ENCODE results near the gene CLRN3. TPM values are rescaled to one million over a fixed set of nuclear protein-coding genes. Genes with fewer than 3 reads are reported as not detected.

CLRN3 gene
- total and polyA plus RNA-seq, 2 of the 8 experiments (the other 6 are each of a cell fraction or from before 2014, with no cell fraction given) = not detected

DNA sequence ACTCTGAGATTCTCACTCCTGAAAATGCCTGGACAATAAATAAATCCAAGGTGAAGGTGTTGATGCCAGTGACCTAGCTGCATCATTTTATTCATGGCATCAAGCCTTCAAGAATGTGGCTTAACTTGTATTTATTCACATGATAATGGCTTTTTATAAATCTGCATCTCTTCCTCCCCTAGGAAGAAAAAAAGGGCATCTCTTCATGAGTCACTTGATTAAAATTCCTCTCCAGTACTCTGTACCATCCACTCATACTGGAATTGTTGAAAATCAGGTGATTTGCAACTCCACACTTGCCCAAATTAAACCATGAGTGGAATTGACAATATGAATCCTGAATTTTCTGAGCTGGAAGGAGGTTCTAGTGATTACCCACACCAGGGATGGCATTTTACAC is 44.3 kb upstream of the CLRN3 start:
- no peak for FAIRE-seq
- Histone ChIP-seq H3K23me2 (ENCODE audit: low read depth, low read length) (no peaks in the 10 kb centered on the region), H3K79me2 (ENCODE audit: control insufficient read depth in 1 of 2, insufficient read depth in 2 of 2, low read length in 2 of 2) (no peaks in the 10 kb centered on the region), H3K18ac (ENCODE audit: extremely low read depth, low read length) (no peak overlapping the region), H2BK5ac (ENCODE audit: low read depth, low read length) (0 out of 2 replicates have a peak overlapping the region, but pooled peaks have one; percentile 1), H3K4ac (replicated peaks; ENCODE audit: insufficient read length, low read depth, low read length) (no peak overlapping the region), H3K14ac (ENCODE audit: insufficient read length) (no peak overlapping the region), H4K91ac (replicated peaks; ENCODE audit: insufficient read length, low read length) (no peak overlapping the region), H3K4me3 (ENCODE audit: extremely low read depth in 1 of 4, insufficient read depth in 2 of 4, low read depth in 3 of 4, low read length in 4 of 4) (no peak overlapping the region), H2BK120ac (replicated peaks; ENCODE audit: low read depth, low read length) (no peak overlapping the region), H4K5ac (ENCODE audit: insufficient read length, low read depth, low read length) (no peak overlapping the region), H2BK15ac (ENCODE audit: low read length) (no peak overlapping the region), H3K4me1 (replicated peaks in 1 of 4; ENCODE audit: control insufficient read depth in 3 of 4, insufficient read depth in 4 of 4, low read length in 3 of 4) (peaks cover 0 to 3% (median 0%) of the 10 kb centered on the region in 4 experiments; a peak in 1 of 7 replicates), H3K9ac (replicated peaks in 1 of 4; ENCODE audit: extremely low read depth in 1 of 4, low read depth in 3 of 4, low read length in 3 of 4) (no peak overlapping the region), H3K36me3 (ENCODE audit: control insufficient read depth in 2 of 4, insufficient read depth in 4 of 4, low read length in 3 of 4) (no peaks in the 10 kb centered on the region), H2AK5ac (ENCODE audit: low read depth, low read length) (no peak overlapping the region), H3K27me3 (replicated peaks in 1 of 4; ENCODE audit: control insufficient read depth in 3 of 4, extremely low read depth in 1 of 4, insufficient read depth in 3 of 4, low read length in 3 of 4) (no peaks in the 10 kb centered on the region), H3K56ac (replicated peaks; ENCODE audit: insufficient read length, low read depth, low read length) (no peak overlapping the region), H3K4me2 (ENCODE audit: insufficient read depth in 1 of 2, low read depth in 2 of 2, low read length in 2 of 2) (no peak overlapping the region), H3K27ac (ENCODE audit: low read depth, low read length) (no peak overlapping the region), H4K8ac (ENCODE audit: extremely low read depth, insufficient read depth, low read length) (no peak overlapping the region), H3K9me3 (ENCODE audit: insufficient read depth in 2 of 2, low read depth in 1 of 2, low read length in 1 of 2) (no peaks in the 10 kb centered on the region), H2BK20ac (ENCODE audit: low read length) (no peak overlapping the region), H3K23ac (ENCODE audit: insufficient read length) (no peak overlapping the region), H2BK12ac (ENCODE audit: low read depth, low read length) (no peak overlapping the region; the same call in 1 of the 2 replicates), H4K20me1 (replicated peaks in 1 of 2; ENCODE audit: control insufficient read depth in 1 of 2, insufficient read depth in 2 of 2, low read length in 2 of 2) (no peaks in the 10 kb centered on the region), H3K79me1 (ENCODE audit: low read depth, low read length) (no peaks in the 10 kb centered on the region), H2AFZ (ENCODE audit: low read length) (no peak overlapping the region)
- CTCF ChIA-PET (ENCODE audit: partially characterized antibody) = interaction anchor here (0.5 to 2.0 kb wide), 5 partner anchors 12 to 382 kb away, joined by 3 to 5 read pairs (median 3); no protein-coding TSS in a partner anchor
- TF ChIP-seq HDAC2 (IDR thresholded peaks at IDR 0.05; ENCODE audit: borderline replicate concordance in 1 of 2, low read depth in 2 of 2, low read length in 2 of 2) = no peak
- TF ChIP-seq GTF2F1 (IDR thresholded peaks at IDR 0.05; ENCODE audit: borderline replicate concordance, low read depth, low read length) = no peak
- TF ChIP-seq SP2 (IDR thresholded peaks at IDR 0.05; ENCODE audit: low read length) = no peak
- no peak for TF ChIP-seq CHD1 (IDR thresholded peaks at IDR 0.05; ENCODE audit: low read depth, low read length)
- TF ChIP-seq POU5F1 (IDR thresholded peaks at IDR 0.05; ENCODE audit: low read depth, low read length) = no peak
- TF ChIP-seq CTBP2 (IDR thresholded peaks at IDR 0.05; ENCODE audit: borderline replicate concordance, insufficient read depth, insufficient read length, low read length) = no peak
- TF ChIP-seq ZNF274 (IDR thresholded peaks at IDR 0.05; ENCODE audit: borderline replicate concordance, extremely low read depth, low read length) = no peak
- TF ChIP-seq JUN (IDR thresholded peaks at IDR 0.05; ENCODE audit: low read depth, low read length) = no peak
- no peak for TF ChIP-seq SUZ12 (IDR thresholded peaks at IDR 0.05; ENCODE audit: low read length)
- no peak for TF ChIP-seq EP300 (IDR thresholded peaks at IDR 0.05; ENCODE audit: borderline replicate concordance in 1 of 2, low read depth in 2 of 2, low read length in 2 of 2)
- no peak for TF ChIP-seq RFX5 (IDR thresholded peaks at IDR 0.05; ENCODE audit: borderline replicate concordance, low read depth, low read length)
- no peak for TF ChIP-seq KDM5A (IDR thresholded peaks at IDR 0.05; ENCODE audit: low read length)
- no peak for TF ChIP-seq YY1 (IDR thresholded peaks at IDR 0.05; ENCODE audit: low read depth, low read length)
- DNase-seq (ENCODE audit: low read depth in 1 of 2, low spot score in 2 of 2) = no peak
- POLR2A ChIA-PET (ENCODE audit: partially characterized antibody) = no interaction called here

Measured in H1 (cell line).